GM12875 (cell line): ENCODE results near the gene COL4A4.

Experiments used
- H3K4me3 ChIP-seq: one replicate; pipeline ENCODE4 v1.5.1; 2011; ENCODE audit warnings: low read depth, low read length, control low read depth
- CTCF ChIP-seq: IDR thresholded peaks from 2 replicates; pipeline ENCODE4 v1.5.1; 2011; ENCODE audit warnings: low read depth, mild to moderate bottlenecking, control low read depth, inconsistent platforms, low read length, moderate library complexity, borderline replicate concordance; ENCODE audit not compliant: insufficient read depth

Gene COL4A4

DNA sequence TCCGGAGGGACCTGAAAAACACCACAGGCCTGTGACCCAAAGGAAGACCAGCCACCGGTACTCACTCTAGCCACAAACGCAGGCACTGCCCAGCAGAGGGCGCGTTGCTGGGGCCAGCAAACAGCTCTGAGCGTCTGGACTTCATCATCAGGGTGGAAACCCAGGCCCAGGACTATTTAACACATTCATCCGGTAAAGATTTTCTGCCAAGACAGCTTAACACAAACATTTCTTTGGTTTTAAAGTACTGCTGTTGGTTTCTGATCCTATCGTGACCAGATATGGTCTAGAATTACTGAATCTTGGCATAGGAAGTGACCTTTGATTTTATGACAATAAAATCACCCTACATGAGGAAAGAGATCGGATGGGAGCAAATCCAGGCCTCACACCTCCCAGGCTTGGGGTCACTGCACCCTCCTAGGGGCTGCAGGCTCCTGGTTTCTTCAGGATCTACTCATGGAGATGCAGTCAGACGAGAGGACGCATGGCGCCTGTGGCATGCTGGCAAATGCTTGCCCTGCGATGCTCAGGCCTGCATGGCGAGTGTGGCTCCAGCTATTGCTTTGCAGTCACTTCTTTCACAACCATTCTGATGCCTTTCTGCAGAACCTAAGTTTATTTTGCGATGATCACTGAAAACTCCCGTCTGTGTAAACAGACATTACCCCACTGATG, 130.4 kb downstream of the COL4A4 start:
- TF ChIP-seq CTCF, result peak; percentile 85
- H3K4me3 ChIP-seq, result no peak overlapping the region

DNA sequence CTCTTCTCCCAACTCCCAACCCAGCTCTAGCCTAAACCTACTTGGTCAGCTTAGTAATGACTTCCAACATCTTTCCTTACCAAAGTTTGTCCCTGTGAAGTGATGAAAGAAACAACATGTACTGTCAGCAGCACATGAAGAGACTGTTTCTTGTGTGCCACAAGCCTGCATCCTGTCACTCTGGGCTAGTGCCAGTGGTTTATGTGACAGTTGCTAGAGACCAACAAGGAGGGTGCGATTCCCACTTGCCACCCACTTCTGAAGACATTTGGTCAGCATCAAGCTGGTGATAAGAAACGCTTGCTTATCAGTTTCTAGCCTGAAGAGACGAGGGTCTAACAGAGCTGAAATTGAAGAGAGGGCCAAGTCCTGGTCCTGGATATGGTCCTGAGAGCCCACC, 132.6 kb downstream of the COL4A4 start:
- TF ChIP-seq CTCF, result no peak
- no peak overlapping the region for H3K4me3 ChIP-seq

DNA sequence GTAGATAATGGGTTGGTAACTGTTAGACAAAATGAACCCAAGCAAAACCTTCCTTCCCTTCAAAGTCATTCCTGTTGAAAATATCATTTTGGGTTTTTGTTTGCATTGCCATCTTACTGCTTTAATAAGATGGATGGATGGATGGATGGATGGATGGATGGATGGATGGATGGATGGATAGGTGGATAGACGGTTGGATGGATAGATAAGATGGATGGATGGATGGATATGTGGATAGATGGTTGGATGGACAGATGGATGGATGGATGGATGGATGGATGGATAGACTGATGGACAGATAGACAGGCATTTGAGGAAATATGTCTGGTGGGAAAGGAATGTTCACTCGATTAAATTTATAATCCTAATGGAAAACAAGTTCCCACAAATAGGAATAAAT, 133.2 kb downstream of the COL4A4 start:
- no peak for TF ChIP-seq CTCF
- H3K4me3 ChIP-seq, result no peak overlapping the region

GRCh38 chr2:227029426-227030105, 134.4 kb downstream of the COL4A4 start:
- no peak overlapping the region for H3K4me3 ChIP-seq
- no peak for TF ChIP-seq CTCF

DNA sequence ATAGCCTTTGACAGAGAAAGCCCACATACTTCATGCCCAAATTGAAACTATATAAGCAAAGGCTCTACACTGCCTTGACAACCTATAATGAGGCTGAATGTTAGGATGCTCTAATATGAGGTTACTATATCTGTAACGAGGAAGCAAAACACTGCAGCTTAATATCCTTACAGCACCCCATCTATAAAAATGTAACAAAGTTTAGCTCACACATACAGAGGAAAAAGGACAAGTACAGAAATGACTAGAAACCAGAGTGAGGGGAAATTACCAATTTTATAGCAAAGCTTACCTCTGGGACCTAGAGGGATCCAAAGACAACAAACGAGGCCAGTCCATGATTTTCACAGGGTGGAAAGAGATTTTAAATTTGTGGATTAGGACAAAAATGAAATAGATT, 138.5 kb downstream of the COL4A4 start:
- no peak overlapping the region for H3K4me3 ChIP-seq
- no peak for TF ChIP-seq CTCF

DNA sequence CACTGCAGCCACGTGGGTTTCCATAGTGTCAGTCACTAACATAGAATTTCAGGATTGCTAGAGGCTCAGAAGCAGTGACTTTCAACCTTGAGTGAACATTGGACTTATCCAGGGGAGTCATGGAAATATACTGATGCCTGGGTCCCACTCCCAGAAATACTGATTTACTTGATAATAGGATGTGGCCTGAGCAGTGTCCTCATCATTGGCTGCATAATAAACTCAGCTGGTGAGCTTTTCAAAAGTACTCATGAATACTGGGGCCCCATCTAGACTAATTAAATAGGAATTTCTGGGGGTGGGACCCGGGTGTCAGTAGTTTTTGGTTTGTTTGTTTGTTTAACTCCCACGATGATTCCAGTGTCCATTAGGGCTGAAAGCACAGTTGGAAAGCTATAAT, 141.4 kb downstream of the COL4A4 start:
- TF ChIP-seq CTCF, result no peak
- H3K4me3 ChIP-seq, result no peak overlapping the region

- TF ChIP-seq CTCF, result no peak
- no peak overlapping the region for H3K4me3 ChIP-seq
These were observed 143.6 kb downstream of the COL4A4 start for GRCh38 chr2:227020416-227020815.
